NAMALWA (cell line): Measurements from ENCODE around the gene CNIH2.

Experiments
- DNase-seq: peaks from one replicate; pipeline ENCODE4 v3.0.0-alpha.2; 2015; ENCODE audit warnings: low spot score

The CNIH2 gene

GRCh38 chr11:66331542-66332370 is 53.8 kb downstream of the CNIH2 start:
- DNase-seq, result no peak

- DNase-seq, result no peak
Measured at GRCh38 chr11:66332371-66333219, 54.6 kb downstream of the CNIH2 start.

- DNase-seq, result no peak
Measured at GRCh38 chr11:66333220-66333877, 55.4 kb downstream of the CNIH2 start.
